ENCODE measurements around the gene PURB. TPM values are rescaled to one million over a fixed set of nuclear protein-coding genes. Genes with fewer than 3 reads are reported as not detected.

PURB gene
- total RNA-seq, 4 donors from 2014 or later = 16.4 to 27.7 (median 21.5) TPM

DNA sequence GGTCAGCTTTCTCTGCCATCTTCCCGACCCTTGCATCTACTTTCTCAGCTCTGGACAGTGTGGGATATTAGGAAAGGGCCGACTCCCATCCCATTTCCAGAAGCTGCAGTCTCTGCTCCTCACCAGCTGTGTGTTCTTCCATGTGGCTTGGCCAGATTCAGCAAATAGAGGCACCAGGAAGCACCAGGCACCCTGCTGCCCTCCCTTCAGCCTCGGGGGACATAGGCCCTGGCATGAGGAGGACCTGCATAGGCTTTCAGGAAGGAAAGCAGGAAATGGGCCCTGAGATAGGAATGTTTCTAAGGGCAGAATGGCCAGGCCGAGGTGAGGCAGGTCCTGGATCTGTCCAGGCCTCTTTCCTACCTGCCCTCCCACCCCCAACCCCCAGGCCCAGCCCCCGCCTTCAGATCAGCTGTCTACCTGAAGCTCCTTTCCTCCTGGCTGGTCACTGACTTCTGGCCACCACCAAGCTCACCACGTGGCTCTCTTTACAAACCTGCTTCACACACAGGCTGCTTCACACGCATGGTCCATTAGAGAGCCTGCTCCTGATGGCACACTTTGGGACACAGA, 27.5 kb upstream of the PURB start:
- DNase-seq = no peak
- 31 to 38% methylated on average over 3 to 6 of the region's 7 CpGs for WGBS, 2 donors
- TF ChIP-seq, protein P1, sequence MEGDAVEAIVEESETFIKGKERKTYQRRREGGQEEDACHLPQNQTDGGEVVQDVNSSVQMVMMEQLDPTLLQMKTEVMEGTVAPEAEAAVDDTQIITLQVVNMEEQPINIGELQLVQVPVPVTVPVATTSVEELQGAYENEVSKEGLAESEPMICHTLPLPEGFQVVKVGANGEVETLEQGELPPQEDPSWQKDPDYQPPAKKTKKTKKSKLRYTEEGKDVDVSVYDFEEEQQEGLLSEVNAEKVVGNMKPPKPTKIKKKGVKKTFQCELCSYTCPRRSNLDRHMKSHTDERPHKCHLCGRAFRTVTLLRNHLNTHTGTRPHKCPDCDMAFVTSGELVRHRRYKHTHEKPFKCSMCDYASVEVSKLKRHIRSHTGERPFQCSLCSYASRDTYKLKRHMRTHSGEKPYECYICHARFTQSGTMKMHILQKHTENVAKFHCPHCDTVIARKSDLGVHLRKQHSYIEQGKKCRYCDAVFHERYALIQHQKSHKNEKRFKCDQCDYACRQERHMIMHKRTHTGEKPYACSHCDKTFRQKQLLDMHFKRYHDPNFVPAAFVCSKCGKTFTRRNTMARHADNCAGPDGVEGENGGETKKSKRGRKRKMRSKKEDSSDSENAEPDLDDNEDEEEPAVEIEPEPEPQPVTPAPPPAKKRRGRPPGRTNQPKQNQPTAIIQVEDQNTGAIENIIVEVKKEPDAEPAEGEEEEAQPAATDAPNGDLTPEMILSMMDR (IDR thresholded peaks at IDR 0.05) = no peak
- TF ChIP-seq POLR2A (IDR thresholded peaks at IDR 0.05) = no peak
- Histone ChIP-seq H3K4me1 (peaks cover 7 to 19% (median 13%) of the 10 kb centered on the region in 3 donors), H3K9me3 (no peaks in the 10 kb centered on the region), H3K4me3 (no peak overlapping the region), H3K36me3 (no peaks in the 10 kb centered on the region), H3K27ac (peak overlapping the region in 1 of 4 donors; percentile 30), H3K27me3 (no peaks in the 10 kb centered on the region)
- intact Hi-C loops (cut with DNase I) = no loop called here

DNA sequence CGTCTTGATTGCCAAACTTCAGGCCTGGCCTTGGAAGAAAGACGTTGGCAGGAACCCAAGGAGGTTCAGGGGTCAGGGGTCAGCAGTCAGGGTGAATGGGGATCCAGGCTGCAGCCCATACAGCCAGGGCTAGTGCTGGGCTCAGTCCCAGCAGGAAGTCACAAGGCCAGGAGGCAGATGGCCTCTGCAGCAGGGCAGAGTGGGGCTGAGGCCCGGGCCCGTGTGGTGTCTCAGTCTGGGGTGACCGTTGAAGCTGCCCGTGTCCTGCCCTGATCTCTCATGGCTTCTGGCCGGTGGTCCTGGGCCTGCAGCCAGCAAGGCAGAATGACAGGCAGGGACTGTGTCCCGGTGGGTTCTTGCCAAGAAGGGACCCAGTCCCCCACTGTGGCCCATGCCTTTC, 26.6 kb upstream of the PURB start:
- no peaks in the 10 kb centered on the region for H3K27me3 ChIP-seq
- intact Hi-C loops (cut with DNase I) = no loop called here
- no peak overlapping the region for H3K4me3 ChIP-seq
- no peak for DNase-seq
- no peaks in the 10 kb centered on the region for H3K36me3 ChIP-seq
- H3K9me3 ChIP-seq = no peaks in the 10 kb centered on the region
- H3K27ac ChIP-seq = peak overlapping the region in 1 of 4 donors; percentile 21
- H3K4me1 ChIP-seq = peaks cover 7 to 19% (median 13%) of the 10 kb centered on the region in 3 donors
- TF ChIP-seq POLR2A (IDR thresholded peaks at IDR 0.05) = no peak
- TF ChIP-seq, protein P1 (IDR thresholded peaks at IDR 0.05) = no peak
- 75 to 77% methylated on average over 2 to 8 of the region's 8 CpGs for WGBS, 2 donors

DNA sequence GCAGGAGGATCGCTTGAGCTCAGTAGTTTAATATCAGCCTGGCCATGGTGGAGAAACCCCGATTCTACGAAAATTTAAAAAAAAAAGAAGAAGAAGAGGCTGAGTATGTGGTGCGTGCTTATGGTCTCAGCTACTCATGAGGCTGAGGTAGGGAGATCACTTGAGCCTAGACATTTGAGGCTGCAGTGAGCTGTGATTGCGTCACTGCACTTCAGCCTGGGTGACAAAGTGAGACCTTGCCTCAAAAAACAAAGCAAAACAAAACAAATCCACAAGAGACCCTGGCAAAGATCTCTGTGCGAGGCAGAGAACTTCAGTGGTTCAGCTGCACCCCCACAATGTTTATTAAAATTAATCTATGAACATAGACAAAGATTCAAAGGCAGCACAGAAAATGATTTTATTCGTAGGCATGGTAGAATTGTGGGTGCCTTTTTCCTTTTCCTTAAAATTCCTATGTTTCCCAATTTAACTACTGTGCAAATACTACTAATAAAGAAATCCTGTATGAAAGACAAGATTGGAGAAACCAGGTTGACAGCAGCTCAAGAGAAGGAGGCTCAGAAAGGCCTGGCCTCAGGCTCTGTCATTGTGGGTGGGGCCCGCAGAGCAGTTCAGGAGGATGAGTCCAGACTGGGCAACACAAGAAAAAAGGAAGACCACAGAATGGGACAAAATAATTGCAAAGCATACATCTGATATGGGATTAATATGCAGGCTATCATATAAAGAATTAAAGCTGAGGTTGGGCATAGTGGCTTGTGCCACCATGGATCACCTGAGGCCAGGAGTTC, 24.5 kb upstream of the PURB start:
- intact Hi-C loops (cut with DNase I) = no loop called here
- WGBS, 2 donors = 84 to 88% methylated on average over 8 of the region's 8 CpGs
- H3K36me3 ChIP-seq = no peaks in the 10 kb centered on the region
- H3K4me1 ChIP-seq = peaks cover 7 to 19% (median 13%) of the 10 kb centered on the region in 3 donors
- no peak for DNase-seq
- H3K27me3 ChIP-seq = no peaks in the 10 kb centered on the region
- no peaks in the 10 kb centered on the region for H3K9me3 ChIP-seq
- no peak overlapping the region for H3K4me3 ChIP-seq
- no peak for TF ChIP-seq POLR2A (IDR thresholded peaks at IDR 0.05)
- TF ChIP-seq, protein P1 (IDR thresholded peaks at IDR 0.05) = no peak
- no peak overlapping the region for H3K27ac ChIP-seq

DNA sequence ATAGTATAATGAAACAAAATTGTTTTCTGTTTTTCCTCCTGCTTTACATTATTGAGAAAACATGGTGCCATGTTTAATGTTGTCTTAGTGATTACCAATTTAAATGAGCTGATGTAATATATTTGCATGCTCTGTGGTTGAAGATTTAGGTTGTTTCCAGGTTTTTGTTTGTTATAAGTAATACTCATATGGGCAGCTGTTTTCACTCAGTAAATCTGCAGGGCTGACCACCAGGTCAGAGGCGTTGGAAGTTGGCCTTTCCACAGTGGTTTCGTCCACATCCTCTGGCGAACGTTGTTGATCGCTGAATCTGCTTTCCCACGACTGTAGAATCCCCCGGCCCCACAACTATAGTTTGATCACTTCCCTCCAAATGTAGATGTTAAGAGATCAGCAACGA, 21.6 kb upstream of the PURB start:
- no peaks in the 10 kb centered on the region for H3K9me3 ChIP-seq
- no peaks in the 10 kb centered on the region for H3K36me3 ChIP-seq
- H3K4me1 ChIP-seq = peaks cover 0 to 3% (median 3%) of the 10 kb centered on the region in 3 donors
- TF ChIP-seq POLR2A (IDR thresholded peaks at IDR 0.05) = no peak
- TF ChIP-seq, protein P1 (IDR thresholded peaks at IDR 0.05) = no peak
- intact Hi-C loops (cut with DNase I) = no loop called here
- H3K4me3 ChIP-seq = no peak overlapping the region
- 77 to 83% methylated on average over 8 of the region's 8 CpGs for WGBS, 2 donors
- H3K27me3 ChIP-seq = no peaks in the 10 kb centered on the region
- no peak overlapping the region for H3K27ac ChIP-seq
- DNase-seq = no peak

DNA sequence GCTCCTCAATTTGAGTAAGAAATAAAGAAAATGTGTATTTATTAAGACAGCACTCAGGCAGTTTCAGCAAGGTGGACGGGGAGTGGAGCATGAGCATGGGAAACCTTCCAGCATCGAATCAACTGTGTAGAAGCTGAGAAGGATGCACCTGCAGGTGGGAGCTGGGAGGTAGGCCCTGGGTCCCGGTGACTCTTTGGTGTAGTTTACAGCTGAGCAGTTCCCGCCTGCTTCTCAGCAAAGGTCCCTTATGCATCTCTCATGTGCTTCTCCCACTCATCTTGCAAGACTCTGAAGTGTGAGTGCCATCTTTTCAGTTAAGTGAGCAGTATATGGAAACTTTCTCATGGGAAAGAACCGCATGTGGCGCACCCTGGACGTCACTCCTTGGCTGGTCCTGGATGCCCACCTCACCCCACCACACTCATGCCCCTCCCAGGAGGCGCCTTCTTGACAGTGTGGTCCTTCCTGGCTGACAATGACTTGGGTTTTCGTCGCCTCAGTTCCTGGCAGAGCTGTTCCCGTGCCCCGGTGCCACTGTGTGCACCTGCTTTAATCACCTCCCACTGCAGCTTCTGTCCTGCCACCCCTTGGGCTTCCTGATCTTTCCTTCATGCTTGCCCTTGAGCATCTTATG, 19.8 kb upstream of the PURB start:
- TF ChIP-seq, protein P1 (IDR thresholded peaks at IDR 0.05) = no peak
- TF ChIP-seq POLR2A (IDR thresholded peaks at IDR 0.05) = no peak
- intact Hi-C loops (cut with DNase I) = no loop called here
- Histone ChIP-seq H3K27me3 (no peaks in the 10 kb centered on the region), H3K4me1 (no peaks in the 10 kb centered on the region), H3K4me3 (no peak overlapping the region), H3K27ac (no peak overlapping the region), H3K9me3 (no peaks in the 10 kb centered on the region), H3K36me3 (no peaks in the 10 kb centered on the region)
- 87% methylated on average over 12 of the region's 12 CpGs for WGBS, 2 donors
- DNase-seq = no peak

All from esophagus squamous epithelium (tissue), 5 donors.